HG03565 (cell line): ENCODE measurements around the gene SLC39A5.

Source experiments
- ATAC-seq: cut with Tn5 transposase; IDR thresholded peaks from one replicate; pipeline ENCODE4 v1.9.1; 2021; ENCODE audit warnings: mild to moderate bottlenecking, moderate library complexity; ENCODE audit not compliant: unreplicated experiment

SLC39A5 gene

DNA sequence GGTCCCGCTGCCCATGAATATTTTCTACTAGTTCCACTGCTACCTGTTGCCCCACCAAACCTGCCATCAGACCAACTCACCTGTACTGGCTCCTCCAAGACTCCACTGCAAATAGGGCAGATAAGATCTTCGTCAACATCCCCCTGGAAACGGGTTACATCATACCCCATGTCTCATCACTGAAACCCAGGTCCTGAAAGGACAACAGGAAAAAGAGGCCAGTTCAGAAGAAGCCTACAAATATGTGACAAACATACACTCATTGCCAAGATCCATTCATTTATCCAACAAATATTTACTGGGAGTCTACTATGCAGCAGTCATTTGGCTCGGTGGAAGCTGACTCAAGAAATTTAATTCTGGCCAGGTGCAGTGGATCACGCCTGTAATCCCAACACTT lies 16.0 kb upstream of the SLC39A5 start:
- ATAC-seq, result no peak

DNA sequence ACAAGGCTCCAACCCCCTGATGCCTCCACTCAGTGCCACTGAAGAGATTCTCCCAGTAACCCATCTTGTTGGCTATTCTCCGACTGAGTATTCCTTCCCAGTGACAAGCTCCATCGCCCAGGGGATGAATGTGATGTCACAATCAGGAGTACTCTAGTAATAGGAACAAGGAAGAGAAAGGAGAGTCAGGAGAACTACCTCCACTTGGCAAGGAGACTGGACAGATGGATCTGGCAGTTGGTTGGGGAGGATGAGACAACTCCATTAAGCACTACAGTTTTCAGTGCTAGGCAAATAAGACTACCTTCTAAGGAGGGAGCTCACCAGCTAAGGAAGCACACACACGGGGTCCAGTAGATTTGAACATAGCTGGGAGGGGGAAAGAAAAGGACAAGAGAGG lies 13.4 kb upstream of the SLC39A5 start:
- ATAC-seq, result no peak

DNA sequence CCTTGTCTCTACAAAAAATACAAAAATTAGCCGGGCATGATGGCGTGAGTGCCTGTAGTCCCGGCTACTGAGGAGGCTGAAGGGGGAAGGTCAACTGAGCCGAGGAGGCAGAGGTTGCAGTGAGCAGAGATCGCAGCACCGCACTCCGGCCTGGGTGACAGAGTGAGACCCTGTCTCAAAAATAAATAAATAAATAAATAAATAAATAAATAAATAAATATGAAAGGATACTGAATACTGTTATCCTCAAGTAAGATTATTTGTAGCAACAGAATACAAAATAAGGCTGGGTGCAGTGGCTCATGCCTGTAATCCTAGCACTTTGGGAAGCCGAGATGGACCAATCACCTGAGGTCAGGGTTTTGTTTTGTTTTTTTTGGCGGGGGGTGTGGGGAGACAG lies 10.0 kb upstream of the SLC39A5 start:
- ATAC-seq, result no peak

DNA sequence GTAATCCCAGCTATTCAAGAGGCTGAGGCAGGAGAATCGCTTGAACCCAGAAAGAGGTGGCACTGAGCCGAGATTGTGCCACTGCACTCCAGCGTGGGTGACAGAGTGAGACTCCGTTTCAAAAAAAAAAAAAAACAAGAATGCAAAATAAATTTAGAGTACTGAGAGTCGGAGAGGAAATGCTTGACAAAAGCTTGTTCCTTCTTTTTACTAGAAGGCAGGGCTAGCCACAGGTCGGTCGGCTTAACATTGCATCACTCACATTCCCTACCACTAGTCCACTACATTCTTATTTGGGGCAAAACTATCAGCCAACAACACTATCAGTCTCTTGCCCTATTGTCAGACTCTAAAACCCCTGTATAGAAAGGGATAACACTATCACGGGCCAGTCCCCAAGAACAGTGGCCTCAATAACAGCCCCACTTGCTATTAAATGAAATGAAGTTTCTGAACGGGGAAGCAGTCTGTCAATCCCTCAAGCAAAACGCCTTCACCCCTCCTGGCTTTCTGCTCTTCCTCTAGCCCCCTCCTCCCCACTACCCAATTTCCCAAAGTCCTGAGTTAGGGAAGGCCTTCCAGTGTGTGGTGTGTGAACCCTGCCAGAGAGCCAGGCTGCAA lies 9.1 kb upstream of the SLC39A5 start:
- ATAC-seq, result no peak

DNA sequence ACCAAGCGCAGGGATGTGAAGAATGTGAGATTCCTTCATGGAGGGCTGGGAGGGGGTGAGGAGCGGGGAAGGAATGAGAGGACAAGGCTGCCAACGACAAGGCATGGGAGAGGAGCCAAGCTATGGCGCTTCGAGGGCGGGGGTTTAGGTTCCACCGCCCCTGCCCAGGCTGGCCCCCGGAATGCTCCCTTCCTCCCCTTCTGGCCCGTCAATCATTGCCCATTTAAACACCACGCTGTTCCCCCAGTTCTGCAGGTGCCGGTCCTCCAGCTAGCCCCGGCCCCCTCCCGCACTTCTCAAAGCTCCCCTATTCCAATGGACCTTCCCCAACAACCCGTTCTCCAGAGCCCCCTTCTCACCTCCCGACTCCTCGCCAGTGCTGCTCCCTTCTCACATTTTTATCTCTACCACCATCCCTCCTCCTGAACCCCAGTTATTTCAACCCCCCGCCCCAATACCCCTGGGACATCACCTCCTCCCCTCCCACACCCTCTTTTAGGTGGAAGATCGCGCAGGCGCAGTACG lies 8.6 kb upstream of the SLC39A5 start:
- no peak for ATAC-seq

DNA sequence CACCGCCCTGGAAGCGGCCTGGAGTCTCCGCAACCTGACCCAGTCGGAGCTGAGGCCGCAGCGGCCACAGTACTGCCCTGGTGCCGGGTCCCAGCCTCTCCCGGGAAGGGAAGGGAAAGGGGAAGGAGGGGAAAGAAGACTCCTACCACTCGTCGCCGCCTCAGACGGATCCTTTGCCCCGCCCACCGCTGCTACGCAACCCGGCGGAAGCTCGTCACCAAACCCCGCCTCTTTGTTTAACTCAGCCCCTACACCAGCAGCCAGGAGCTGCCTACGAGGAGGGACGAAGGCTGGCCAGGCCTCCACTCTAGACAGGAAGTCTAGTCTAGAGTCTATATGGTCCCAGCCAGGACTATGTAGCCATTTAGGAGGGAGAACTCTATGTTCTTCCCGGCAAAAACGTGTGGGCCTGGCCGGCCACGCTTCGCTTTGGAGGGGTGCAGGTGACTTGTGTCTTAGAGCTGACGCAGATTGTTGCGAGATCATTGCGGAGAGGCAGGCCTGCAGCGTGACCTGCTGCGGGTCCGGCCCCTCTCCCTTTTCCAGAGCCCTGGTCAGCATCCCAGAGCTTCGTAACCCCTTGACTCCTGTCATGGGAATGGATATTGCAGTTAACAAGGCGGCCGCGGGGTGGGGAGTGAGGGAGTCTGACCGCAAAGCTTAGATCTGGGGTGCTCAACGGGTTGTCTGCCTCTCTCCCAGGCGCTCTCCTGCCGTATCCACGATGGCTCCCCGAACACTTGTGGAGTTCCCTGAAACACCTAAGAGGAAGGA lies 7.9 kb upstream of the SLC39A5 start, which contains the start of gene RNF41:
Gene RNF41, minus strand, starts transcription at position 166 of the 774 bp plus-strand sequence. CDS start 7,875 bp downstream, outside the sequence.
- ATAC-seq, result peak; percentile 72

DNA sequence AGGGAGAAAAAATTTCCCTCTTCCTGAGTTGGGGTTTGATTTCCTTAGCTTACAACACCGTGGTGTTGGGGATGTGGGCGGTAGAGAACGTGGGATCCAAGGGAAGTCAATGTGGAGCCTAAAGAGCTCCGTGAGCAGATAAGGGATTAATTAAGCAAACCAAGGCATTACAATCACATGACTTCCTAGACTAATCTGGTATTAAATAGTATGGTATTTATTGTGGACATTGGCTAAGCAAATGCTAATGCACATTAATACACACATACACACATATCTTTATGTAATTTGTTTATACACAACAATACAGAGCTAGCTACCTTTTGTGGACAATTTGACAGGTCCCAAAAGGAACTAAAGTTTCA lies 7.3 kb upstream of the SLC39A5 start:
- ATAC-seq, result no peak

DNA sequence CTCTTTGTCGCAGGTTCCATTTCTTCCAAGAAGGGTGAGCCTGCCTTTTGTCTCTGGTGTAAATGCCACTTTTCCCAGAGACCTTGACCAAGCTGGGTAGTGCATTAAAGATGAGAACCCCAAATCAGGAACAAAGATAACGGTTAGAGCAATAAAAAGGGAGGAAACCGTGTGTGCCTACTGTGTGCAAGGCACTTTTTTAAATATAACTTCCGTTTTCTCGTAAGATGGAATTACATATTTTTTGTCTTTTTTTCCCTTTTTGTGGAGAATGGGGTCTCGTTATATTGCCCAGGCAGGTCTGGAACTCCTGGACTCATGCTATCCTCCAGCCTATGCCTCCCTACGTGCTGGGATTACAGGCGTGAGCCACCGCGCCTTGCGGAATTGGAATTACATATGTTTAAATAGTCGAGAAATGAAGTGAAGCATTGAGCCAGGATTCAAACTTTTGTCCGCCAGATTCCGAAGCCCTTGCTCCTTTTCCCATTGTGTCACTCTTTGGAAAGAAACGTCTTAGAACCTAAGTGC lies 6.2 kb upstream of the SLC39A5 start:
- no peak for ATAC-seq

DNA sequence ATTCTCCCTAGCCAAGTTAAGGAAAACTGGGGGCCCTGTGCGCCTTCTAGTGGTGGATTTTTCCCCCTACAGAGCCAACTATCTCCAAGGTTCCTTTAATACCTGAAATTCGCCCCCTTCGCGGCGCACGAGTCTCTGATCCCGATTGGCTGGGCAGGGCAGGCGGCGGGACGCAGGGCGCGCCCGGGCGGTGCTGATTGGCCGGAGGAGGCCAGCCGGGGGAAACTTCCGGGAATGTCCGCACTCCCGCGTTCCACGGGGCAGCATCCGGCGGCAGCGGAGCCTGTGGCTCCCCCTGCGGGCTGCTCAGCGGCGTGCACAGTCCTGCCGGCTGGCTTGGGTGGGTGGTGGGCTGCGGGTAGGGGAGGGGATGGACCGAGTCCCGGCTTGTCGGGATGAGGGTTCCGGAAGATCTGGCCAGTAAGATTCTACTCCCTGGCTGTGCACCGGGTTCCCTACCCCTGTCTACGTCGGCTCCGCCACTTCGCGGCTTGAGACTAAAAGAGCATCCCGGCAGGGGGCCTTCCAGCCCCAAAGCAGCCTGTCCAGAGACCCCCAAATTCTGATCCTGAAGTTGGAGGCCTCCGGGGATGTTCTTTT lies 5.6 kb upstream of the SLC39A5 start, which contains the start of gene NABP2:
Gene NABP2, plus strand, starts transcription at position 241 of the 600 bp plus-strand sequence. CDS start 515 bp downstream, outside the sequence.
- peak; percentile 62 for ATAC-seq

DNA sequence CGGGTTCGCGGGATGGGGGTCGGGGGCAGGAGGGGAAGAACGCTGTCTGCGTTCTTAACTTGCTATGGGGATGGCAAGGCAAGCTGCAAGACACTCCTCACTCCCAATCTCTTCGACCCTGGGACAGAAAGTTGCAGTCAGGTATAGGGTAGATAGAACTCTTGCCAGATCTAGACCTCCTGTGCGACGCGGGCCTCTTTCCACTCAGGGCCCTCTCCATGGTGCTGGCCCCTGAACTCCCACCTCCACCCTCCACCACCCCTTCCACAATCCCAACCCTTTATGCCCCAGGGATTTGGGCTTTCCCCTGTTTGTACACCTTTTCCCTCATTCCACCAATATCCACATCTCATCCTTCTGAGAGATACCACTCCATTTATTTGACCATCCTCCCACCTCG lies 4.9 kb upstream of the SLC39A5 start:
- no peak for ATAC-seq

DNA sequence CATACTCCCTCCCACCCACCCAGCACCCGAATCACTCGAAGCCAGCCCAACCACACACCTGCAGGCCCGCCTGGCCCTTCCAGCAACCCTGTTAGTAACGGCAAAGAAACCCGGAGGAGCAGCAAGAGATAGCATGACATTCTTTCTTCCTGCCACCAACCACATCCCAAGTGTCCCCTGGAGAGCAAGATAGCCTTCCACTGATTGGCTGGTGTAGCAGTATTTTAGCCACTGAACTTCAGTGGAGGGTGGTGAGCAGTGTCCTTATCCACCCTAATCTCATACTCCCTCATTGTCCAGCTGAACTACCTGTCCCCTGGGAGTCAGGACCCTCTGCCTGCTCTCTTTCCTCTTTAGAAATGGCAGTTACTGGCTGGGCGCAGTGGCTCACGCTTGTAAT lies 769 bp upstream of the SLC39A5 start:
- ATAC-seq, result no peak

DNA sequence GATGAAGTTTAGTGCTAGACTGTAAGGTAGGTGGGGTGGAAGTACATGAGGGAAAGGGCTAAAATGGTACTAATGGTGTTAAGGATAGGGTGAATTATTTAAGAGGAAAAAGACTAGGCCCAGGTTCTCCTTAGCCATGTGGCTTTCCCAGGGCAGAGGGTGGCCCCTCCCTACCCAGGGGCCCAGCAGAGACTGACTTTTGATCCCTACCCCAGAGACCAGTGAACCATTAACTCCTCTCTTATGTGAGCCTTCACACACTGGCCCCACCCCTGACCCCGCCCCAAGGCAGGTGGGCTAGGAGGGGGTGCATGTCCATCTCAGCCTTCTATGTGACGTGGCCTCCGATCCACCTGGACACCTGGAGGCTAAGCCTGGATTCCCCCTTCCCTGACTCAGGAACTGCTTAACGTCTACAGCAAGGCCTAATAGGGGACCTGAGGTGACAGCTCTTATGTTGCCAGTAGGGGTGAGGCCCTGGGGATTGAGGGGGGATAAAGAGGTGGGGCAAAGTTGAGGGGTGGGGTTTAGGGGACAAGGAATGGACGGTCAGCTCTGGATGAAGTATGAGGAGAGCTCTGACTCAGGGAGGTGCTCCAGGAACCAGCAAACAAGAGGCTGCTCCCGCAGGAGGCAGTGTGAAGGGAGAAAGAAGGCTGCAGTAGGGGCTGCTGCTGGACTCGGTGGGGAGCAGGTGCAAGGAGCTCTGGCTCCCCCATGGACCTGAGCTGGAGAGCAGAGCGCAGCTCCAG lies 757 bp downstream of the SLC39A5 start:
- no peak for ATAC-seq

DNA sequence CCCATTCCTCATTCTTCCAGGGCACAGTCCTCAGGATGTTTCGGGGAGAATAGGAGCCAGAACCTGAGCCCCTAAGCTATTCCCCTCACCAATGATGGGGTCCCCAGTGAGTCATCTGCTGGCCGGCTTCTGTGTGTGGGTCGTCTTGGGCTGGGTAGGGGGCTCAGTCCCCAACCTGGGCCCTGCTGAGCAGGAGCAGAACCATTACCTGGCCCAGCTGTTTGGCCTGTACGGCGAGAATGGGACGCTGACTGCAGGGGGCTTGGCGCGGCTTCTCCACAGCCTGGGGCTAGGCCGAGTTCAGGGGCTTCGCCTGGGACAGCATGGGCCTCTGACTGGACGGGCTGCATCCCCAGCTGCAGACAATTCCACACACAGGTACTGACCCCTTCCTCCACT lies 1.3 kb downstream of the SLC39A5 start:
- no peak for ATAC-seq

DNA sequence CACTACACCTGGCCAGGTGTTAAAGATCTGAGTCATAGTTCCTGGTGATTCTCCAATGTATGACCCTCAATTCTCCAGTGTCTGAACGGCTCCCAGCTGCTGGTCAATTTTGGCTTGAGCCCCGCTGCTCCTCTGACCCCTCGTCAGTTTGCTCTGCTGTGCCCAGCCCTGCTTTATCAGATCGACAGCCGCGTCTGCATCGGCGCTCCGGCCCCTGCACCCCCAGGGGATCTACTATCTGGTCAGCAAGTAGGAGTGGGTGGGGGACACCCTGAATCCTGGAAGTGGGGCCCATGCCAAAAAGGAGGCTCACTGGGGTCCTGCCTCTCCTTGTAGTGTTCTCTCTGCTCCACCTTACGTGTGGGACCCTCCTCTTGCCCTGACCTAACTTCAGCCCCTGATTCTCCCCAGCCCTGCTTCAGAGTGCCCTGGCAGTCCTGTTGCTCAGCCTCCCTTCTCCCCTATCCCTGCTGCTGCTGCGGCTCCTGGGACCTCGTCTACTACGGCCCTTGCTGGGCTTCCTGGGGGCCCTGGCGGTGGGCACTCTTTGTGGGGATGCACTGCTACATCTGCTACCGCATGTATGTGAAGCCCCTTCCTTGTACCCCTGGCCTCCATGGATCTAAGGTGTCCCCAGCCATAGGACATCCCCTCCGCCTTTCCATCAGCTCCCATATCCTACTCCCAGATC lies 5.0 kb downstream of the SLC39A5 start:
- ATAC-seq, result no peak

DNA sequence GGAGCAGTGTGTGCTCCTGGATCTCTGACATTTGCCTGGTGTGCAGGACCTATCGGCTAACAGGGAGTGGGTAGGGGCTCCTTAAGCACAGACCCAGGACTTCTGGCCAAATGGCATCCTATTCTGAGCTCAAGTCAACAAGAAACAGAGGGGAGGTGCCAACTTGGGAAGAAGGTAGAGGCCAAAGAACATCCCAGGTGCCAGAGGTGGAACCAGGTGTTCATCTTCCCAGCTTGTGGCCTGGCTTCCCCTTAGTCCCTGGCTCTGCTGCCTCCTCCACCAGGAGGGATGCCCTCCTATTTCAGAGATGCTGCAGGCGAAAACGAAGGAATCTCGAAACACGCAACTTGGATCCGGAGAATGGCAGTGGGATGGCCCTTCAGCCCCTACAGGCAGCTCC lies 6.2 kb downstream of the SLC39A5 start:
- ATAC-seq, result no peak

DNA sequence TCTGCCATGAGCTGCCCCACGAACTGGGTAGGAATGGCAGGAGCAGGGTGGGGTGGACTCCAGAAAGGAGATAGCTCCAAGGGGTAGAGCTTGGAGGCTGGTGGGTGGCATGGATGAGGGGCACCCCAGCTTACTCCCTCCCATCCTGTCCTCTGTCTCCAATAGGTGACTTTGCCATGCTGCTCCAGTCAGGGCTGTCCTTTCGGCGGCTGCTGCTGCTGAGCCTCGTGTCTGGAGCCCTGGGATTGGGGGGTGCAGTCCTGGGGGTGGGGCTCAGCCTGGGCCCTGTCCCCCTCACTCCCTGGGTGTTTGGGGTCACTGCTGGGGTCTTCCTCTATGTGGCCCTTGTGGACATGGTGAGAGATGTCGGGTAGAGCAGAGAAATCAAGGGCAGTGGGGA lies 7.1 kb downstream of the SLC39A5 start:
- no peak for ATAC-seq

DNA sequence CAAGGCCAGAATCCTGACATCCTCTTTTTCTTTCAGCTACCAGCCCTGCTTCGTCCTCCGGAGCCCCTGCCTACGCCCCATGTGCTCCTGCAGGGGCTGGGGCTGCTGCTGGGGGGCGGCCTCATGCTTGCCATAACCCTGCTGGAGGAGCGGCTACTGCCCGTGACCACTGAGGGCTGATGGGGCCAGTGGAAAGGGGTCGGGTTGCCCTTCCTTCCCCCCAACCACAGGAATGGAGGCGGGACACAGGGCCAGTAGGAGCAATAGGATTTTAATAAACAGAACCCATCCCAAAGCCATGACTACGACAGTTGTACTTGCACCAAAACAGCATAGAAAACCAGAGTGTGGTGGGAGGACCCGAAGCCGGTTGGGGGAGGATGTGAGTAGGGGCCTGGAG lies 7.7 kb downstream of the SLC39A5 start:
- ATAC-seq, result no peak

DNA sequence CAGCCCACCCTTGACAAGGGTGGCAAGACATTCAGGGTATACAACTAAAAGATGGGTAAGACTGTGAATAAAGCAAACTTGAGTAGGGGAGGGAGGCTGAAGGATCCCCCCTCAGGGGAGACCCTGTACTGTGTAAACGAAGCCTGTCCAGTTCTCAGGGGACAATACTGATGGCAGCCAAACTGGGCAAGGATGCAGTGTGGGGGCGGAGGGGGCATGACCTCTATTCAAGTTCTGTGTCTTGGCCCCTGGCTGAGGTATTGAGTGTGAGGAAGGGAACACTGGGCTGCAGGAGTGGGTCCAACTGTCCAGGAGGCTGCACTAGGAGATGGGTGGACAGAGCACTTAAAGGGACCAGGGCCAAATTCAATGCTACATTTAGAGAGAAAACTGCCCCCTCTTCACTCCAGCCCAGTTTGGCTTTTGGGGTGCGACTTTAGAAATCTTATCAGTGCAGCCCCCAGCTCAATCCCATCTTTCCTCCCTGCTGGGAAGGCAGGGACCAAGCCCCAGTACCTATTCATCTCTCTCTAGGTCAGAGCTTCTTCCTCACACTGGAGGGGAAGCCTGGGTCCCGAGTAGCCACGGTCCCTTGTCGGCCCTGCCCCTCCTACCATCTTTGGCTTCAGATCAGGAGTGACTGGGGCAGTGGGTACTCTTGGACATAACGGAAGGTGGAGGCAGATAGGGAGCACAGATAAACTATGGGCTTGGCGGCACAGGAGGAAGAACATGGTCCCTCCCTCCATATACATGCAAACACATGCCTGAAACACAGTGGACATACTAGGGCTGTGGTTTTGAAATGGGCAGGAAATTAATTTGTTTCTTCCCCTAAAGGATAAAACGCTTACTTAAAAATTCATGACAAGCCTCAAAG lies 11.8 kb downstream of the SLC39A5 start:
- no peak for ATAC-seq

DNA sequence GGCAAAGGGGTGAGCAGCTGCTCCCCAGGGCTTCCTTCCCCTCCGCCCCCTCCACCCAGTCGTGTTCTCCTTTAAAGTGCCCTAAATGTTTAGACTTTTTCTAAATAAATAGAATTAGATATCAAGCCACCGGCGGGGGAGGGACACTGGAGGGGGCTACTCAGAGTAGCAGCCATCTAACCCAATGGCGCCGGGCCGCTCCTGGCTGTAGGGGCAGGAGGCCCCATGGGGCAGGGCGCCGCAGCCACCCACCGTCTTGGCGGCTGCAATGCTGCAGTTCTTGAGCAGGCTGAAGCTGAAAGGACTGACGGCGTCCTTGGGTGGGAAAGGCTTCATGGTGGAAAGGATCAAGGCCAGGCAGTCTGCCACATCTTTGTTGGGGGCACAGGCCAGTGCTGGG lies 13.1 kb downstream of the SLC39A5 start:
- ATAC-seq, result no peak
